ENCODE measurements around the gene SSTR4. TPM values are rescaled to one million over a fixed set of nuclear protein-coding genes. Genes with fewer than 3 reads are reported as not detected.

The SSTR4 gene
- polyA plus RNA-seq, 3 donors: 0.07 to 0.14 TPM; not detected in 1

- no peak for DNase-seq (ENCODE audit: extremely low read depth in 1 of 11, low read depth in 9 of 11, low spot score in 4 of 11)
Measured at GRCh38 chr20:23059001-23059400, 23.9 kb downstream of the SSTR4 start.

- DNase-seq (ENCODE audit: extremely low read depth in 1 of 11, low read depth in 9 of 11, low spot score in 4 of 11): no peak
Measured at GRCh38 chr20:23059846-23060245, 24.7 kb downstream of the SSTR4 start.

- DNase-seq (ENCODE audit: extremely low read depth in 1 of 11, low read depth in 9 of 11, low spot score in 4 of 11): no peak
Measured at GRCh38 chr20:23060629-23061028, 25.5 kb downstream of the SSTR4 start.

- DNase-seq (ENCODE audit: extremely low read depth in 1 of 11, low read depth in 9 of 11, low spot score in 4 of 11): no peak
Measured at GRCh38 chr20:23061262-23061661, 26.1 kb downstream of the SSTR4 start.

- peak in 6 of 11 donors; percentile 40 to 76 (median 62) for DNase-seq (ENCODE audit: extremely low read depth in 1 of 11, low read depth in 9 of 11, low spot score in 4 of 11)
Measured at GRCh38 chr20:23061734-23062561, 26.8 kb downstream of the SSTR4 start.

GRCh38 chr20:23062632-23063031 lies 27.5 kb downstream of the SSTR4 start:
- no peak for DNase-seq (ENCODE audit: extremely low read depth in 1 of 11, low read depth in 9 of 11, low spot score in 4 of 11)

- no peak for DNase-seq (ENCODE audit: extremely low read depth in 1 of 11, low read depth in 9 of 11, low spot score in 4 of 11)
Measured at GRCh38 chr20:23063168-23063567, 28.1 kb downstream of the SSTR4 start.

- DNase-seq (ENCODE audit: extremely low read depth in 1 of 11, low read depth in 9 of 11, low spot score in 4 of 11): no peak
Measured at GRCh38 chr20:23063581-23063980, 28.5 kb downstream of the SSTR4 start.

- no peak for DNase-seq (ENCODE audit: extremely low read depth in 1 of 11, low read depth in 9 of 11, low spot score in 4 of 11)
Measured at GRCh38 chr20:23065266-23066201, 30.4 kb downstream of the SSTR4 start.

- DNase-seq (ENCODE audit: extremely low read depth in 1 of 11, low read depth in 9 of 11, low spot score in 4 of 11): no peak
Measured at GRCh38 chr20:23066772-23067171, 31.7 kb downstream of the SSTR4 start.

- no peak for DNase-seq (ENCODE audit: extremely low read depth in 1 of 11, low read depth in 9 of 11, low spot score in 4 of 11)
Measured at GRCh38 chr20:23068283-23068682, 33.2 kb downstream of the SSTR4 start.

GRCh38 chr20:23069108-23069507 lies 34.0 kb downstream of the SSTR4 start:
- DNase-seq (ENCODE audit: extremely low read depth in 1 of 11, low read depth in 9 of 11, low spot score in 4 of 11): no peak

- DNase-seq (ENCODE audit: extremely low read depth in 1 of 11, low read depth in 9 of 11, low spot score in 4 of 11): no peak
Measured at GRCh38 chr20:23071398-23071797, 36.3 kb downstream of the SSTR4 start.

- no peak for DNase-seq (ENCODE audit: extremely low read depth in 1 of 11, low read depth in 9 of 11, low spot score in 4 of 11)
Measured at GRCh38 chr20:23071996-23072395, 36.9 kb downstream of the SSTR4 start.

GRCh38 chr20:23072892-23073586 lies 37.9 kb downstream of the SSTR4 start:
- DNase-seq (ENCODE audit: extremely low read depth in 1 of 11, low read depth in 9 of 11, low spot score in 4 of 11): no peak

- DNase-seq (ENCODE audit: extremely low read depth in 1 of 11, low read depth in 9 of 11, low spot score in 4 of 11): no peak
Measured at GRCh38 chr20:23074052-23074451, 38.9 kb downstream of the SSTR4 start.

- no peak for DNase-seq (ENCODE audit: extremely low read depth in 1 of 11, low read depth in 9 of 11, low spot score in 4 of 11)
Measured at GRCh38 chr20:23077277-23077676, 42.2 kb downstream of the SSTR4 start.

- no peak for DNase-seq (ENCODE audit: extremely low read depth in 1 of 11, low read depth in 9 of 11, low spot score in 4 of 11)
Measured at GRCh38 chr20:23078351-23079015, 43.4 kb downstream of the SSTR4 start.

- DNase-seq (ENCODE audit: extremely low read depth in 1 of 11, low read depth in 9 of 11, low spot score in 4 of 11): no peak
Measured at GRCh38 chr20:23079016-23079351, 43.9 kb downstream of the SSTR4 start.
